HG03442 (cell line): ENCODE results near the gene SH3BP1.
"Not testable (repeated sequence)": the region's sequence is repeated elsewhere in the genome, so short reads cannot be mapped to it uniquely, and the experiment has no call there.

Experiments used
- ATAC-seq: cut with Tn5 transposase; IDR thresholded peaks from one replicate; pipeline ENCODE4 v1.9.1; 2021; ENCODE audit warnings: mild to moderate bottlenecking, moderate library complexity; ENCODE audit not compliant: unreplicated experiment

SH3BP1 gene, protein sequence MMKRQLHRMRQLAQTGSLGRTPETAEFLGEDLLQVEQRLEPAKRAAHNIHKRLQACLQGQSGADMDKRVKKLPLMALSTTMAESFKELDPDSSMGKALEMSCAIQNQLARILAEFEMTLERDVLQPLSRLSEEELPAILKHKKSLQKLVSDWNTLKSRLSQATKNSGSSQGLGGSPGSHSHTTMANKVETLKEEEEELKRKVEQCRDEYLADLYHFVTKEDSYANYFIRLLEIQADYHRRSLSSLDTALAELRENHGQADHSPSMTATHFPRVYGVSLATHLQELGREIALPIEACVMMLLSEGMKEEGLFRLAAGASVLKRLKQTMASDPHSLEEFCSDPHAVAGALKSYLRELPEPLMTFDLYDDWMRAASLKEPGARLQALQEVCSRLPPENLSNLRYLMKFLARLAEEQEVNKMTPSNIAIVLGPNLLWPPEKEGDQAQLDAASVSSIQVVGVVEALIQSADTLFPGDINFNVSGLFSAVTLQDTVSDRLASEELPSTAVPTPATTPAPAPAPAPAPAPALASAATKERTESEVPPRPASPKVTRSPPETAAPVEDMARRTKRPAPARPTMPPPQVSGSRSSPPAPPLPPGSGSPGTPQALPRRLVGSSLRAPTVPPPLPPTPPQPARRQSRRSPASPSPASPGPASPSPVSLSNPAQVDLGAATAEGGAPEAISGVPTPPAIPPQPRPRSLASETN

GRCh38 chr22:37639070-37639760 lies at the start of gene SH3BP1:
Gene SH3BP1 (plus strand): TSS chr22:37639669. CDS start chr22:37639788, 119 bp downstream.
- no peak for ATAC-seq

DNA sequence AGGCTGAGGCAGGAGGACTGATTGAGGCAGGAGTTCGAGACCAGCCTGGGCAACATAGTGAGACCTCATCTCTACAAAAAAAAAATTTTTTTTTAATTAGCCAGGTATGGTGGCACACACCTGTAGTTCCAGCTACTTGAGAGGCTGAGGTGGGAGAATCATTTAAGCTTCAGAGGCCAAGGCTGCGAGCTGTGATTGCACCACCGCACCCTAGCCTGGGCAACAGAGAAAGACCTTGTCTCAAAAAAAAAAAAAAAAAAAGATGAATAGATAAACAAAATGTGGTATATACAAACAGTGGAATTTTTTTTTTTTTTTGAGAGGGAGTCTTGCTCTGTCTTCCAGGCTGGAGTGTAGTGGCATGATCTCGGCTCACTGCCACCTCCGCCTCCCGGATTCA lies 48.4 kb upstream of the SH3BP1 start:
- ATAC-seq = not testable (repeated sequence)

DNA sequence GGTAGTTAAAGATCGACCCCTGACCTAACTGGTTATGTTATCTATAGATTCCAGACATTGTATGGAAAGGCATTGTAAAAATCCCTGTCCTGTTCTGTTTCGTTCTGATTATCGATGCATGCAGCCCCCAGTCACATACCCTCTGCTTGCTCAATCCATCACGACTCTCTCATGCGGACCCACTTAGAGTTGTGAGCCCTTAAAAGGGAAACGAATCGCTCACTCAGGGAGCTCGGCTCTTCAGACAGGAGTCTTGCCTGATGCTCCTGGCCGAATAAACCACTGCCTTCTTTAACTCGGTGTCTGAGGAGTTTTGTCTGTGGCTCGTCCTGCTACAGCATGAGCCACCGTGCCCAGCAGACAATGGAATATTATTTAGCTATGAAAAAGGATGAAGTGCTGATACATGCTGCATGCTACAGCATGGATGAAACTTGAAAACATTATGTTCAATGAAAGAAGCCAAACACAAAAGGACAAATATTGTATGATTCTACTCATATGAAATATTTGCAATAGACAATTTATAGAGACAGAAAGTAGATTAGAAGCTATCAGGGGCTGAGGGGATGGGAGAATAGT lies 47.6 kb upstream of the SH3BP1 start:
- no peak for ATAC-seq

- no peak for ATAC-seq
Observed at GRCh38 chr22:37594237-37594636, 45.2 kb upstream of the SH3BP1 start.

GRCh38 chr22:37599153-37599552 lies 40.3 kb upstream of the SH3BP1 start:
- no peak for ATAC-seq

DNA sequence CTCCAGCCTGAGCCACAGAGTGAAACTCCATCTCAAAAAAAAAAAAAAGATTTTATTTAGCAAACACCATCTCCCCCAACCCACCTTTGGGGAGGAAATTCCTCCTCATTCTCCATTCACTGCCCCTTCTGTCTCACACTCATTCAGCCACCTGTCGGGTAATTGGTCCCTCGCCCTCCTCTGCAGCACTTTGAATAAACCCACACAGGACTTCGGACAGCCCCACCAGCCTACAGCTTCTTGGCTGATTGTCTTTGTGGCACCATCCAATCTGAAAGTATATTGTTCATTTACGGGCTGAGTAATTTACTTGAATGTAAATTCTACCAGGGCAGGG lies 38.3 kb upstream of the SH3BP1 start:
- ATAC-seq = no peak

DNA sequence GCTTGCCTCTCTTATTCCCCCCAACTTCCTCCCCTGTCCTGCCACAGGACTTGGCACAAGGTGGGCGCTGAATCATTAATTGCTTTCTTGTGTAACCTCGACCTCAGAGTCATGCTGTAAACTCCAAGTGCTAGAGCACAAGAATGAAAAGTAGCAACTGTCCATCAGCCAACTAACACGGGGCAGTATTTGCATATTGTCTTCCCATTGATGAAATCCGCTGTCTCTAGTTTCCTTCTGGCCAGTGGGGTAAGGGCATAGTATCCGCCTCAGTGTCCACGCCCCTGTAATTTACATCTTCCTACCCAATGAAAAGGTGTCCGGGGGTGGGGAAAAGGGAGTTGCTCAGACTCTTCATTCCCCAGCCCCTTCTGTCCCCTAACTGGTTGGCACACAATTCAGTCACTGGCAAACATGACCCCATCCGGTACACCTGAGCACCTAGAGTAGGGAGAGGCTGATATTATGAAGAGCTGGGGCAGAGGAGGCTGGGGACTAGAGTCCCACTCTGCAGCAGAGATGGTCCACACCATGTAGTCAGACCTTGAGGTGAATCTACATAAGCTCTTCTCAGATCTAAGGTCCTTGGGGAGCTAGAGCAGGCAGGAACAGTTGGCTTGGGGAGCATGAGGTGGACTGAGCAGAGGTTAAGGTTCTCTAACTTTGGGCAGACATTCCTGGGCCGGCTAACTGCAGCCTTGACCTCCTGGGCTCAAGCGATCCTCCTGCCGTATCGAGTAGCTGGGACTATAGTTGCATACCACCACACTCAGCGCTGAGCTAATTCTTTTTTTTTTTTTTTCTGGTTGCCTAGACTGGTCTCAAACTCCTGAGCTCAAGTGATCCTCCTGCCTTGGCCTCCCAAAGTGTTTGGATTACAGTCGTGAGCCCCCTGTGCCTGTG lies 37.7 kb upstream of the SH3BP1 start:
- no peak for ATAC-seq

DNA sequence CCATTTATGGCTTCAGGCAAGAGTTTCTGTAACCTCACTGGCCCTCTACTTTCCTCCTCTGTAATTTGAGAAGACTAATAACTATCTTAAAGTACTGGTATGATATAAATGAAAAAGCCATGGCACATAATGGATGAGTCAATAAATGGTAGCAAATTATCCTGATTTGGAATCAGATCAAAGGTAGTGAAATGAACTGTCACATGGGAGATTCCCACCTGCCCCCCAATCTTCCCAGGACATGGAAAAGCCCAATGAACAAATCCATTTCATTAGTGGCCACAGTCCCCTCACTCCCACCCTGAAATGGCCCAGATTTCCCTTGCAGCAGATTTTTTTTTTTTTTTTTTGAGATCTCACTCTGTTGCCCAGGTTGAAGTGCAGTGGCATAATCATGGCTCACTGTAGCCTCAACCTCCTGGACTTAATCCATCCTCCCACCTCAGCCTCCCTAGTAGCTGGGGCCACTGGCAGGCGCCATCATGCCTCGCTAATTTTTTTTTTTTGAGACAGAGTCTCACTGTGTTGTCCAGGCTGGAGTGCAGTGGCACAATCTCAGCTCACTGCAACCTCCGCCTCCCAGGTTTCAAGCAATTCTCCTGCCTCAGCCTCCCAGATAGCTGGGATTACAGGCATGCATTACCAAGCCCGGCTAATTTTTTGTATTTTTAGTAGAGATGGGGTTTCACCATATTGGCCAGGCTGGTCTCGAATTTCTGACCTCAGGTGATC lies 36.8 kb upstream of the SH3BP1 start:
- ATAC-seq = not testable (repeated sequence)

DNA sequence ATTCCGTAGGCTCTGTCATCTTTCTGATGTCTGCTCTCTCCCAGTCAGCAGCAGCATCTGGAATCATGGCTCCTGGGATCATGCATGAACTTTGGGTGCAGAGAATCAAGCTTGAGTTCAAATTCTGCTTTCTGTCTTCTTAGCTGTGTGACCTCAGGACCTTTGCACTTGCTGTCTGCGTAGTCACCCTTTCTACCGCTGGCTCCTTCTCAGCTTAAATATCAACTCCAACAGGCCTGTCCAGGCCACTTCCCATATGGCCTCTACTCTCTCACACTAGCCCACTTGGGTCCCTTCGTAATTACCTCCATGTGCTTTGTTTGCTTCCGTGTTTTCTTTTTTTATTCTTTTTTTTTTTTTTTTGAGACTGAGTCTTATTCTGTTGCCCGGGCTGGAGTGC lies 35.4 kb upstream of the SH3BP1 start:
- no peak for ATAC-seq

DNA sequence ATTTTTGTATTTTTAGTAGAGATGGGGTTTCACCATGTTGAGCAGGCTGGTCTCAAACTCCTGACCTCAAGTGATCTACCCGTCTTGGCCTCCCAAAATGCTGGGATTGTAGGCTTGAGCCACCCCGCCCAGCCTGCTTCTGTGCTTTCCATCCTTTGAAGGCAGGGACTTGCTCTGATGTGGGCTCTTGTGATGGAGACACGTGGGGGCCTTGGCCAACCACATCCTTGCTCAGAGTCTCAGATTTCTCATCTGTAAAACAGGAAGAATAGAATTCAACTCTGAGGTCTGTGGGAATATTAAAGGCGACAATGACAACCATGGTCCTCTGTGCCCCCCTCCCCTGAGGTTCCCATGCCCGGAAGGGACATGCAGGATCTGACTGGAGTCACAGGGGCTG lies 34.6 kb upstream of the SH3BP1 start:
- ATAC-seq = no peak

GRCh38 chr22:37607010-37607934 lies 32.2 kb upstream of the SH3BP1 start:
- no peak for ATAC-seq

DNA sequence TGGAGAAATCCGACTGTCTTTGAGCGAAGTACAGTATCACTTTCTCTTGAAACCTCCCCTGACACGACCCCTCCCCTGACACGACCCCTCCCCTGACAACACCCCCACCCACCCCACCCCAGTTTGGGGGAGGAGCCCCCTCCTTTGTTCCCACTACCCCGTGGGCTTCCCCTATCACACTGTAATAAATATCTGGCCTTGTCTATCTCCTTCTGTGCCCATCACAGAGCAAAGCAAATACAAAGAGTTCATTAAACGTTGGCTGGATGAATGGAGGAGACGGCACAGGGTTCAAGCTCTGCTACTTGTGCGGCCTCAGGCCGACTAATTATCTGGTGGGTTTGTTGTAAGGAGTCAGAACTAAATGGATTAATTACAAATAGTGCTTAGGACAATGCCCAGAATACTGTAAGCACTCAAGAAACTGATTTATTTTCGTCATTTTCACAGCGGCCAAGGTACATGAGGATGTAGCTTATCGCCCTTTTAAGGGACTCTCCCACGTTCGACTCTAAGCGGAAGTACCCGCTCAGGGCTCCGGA lies 31.5 kb upstream of the SH3BP1 start:
- ATAC-seq = no peak

- peak; percentile 73 for ATAC-seq
Observed at GRCh38 chr22:37608477-37609239, 30.8 kb upstream of the SH3BP1 start, which contains the start of gene GGA1. Gene GGA1 (plus strand): TSS chr22:37608834. CDS start chr22:37608861, 27 bp downstream.

GRCh38 chr22:37609240-37610152 lies 30.0 kb upstream of the SH3BP1 start:
- ATAC-seq = no peak

DNA sequence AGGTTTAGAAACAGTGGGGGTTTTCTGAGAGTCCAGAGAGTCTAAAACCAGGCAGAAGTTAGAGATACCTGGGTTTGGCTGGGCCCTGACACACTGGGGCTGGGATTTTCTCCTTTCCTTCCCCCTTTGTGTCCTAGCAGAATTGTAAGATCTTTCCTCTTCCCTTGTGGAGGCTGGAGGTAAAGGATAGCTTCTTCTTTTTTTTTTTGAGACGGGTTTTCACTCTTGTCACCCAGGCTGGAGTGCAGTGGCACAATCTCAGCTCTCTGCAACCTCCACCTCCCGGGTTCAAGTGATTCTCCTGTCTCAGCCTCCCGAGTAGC lies 29.4 kb upstream of the SH3BP1 start:
- not testable (repeated sequence) for ATAC-seq

- ATAC-seq = no peak
Observed at GRCh38 chr22:37610480-37611129, 28.9 kb upstream of the SH3BP1 start.
